SK-N-MC (cell line): ENCODE data around the gene VNN1.

Experiments used
- EZH2 ChIP-seq: fragments of 200-600 bp; sonication (generic); IDR thresholded peaks from one replicate; pipeline ENCODE4 v1.6.1; 2017; ENCODE audit warnings: antibody characterized with exemption
- FOXP2 ChIP-seq: optimal IDR thresholded peaks from 2 replicates; pipeline ENCODE3; 2011; ENCODE audit warnings: mild to moderate bottlenecking, moderate library complexity; ENCODE audit not compliant: insufficient read depth; ENCODE audit errors: extremely low read length, control extremely low read depth
- POLR2AphosphoS5 ChIP-seq: IDR thresholded peaks from 2 replicates; pipeline ENCODE4 v1.6.1; 2012; ENCODE audit warnings: mild to moderate bottlenecking, low read depth, low read length, borderline replicate concordance

- TF ChIP-seq EZH2 = no peak
- no peak for TF ChIP-seq POLR2AphosphoS5
- TF ChIP-seq FOXP2 = no peak
These were observed 27.3 kb downstream of the VNN1 start for GRCh38 chr6:132686531-132686930.
